ENCODE results near the gene DMAP1.

DNA sequence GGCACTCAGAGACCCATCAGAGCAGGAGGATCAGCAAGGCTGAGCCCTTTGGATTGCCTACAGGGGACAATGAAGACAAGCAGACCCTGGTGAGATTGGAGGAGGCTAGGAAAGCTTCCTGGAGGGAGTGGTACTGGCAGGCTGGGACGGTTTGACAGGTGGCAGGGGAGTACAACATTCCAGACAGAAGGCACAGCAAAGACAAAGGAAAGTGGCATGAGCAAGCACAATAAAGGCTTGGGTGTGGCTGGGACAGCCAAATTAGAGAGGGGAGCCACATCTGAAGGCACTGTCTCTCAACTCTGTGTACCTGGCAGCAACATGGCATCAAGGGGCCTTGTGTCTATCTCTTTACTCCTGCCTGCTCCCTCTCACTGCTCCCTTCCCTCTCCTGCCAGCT lies 38.2 kb downstream of the DMAP1 start:
- TF ChIP-seq, protein P1, sequence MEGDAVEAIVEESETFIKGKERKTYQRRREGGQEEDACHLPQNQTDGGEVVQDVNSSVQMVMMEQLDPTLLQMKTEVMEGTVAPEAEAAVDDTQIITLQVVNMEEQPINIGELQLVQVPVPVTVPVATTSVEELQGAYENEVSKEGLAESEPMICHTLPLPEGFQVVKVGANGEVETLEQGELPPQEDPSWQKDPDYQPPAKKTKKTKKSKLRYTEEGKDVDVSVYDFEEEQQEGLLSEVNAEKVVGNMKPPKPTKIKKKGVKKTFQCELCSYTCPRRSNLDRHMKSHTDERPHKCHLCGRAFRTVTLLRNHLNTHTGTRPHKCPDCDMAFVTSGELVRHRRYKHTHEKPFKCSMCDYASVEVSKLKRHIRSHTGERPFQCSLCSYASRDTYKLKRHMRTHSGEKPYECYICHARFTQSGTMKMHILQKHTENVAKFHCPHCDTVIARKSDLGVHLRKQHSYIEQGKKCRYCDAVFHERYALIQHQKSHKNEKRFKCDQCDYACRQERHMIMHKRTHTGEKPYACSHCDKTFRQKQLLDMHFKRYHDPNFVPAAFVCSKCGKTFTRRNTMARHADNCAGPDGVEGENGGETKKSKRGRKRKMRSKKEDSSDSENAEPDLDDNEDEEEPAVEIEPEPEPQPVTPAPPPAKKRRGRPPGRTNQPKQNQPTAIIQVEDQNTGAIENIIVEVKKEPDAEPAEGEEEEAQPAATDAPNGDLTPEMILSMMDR (IDR thresholded peaks at IDR 0.05; ENCODE audit: low read length), result no peak
- TF ChIP-seq EZH2 (optimal IDR thresholded peaks at IDR 0.05; ENCODE audit: low read depth, low read length) (no peak), EZH2phosphoT487 (IDR thresholded peaks at IDR 0.05; ENCODE audit: low read length) (no peak)

Measured in MM.1S (cell line).